OCI-LY7 (cell line): ENCODE measurements around the gene LILRB2.
A peak's percentile ranks its signal among the peaks of the same experiment; 100 is the strongest.

ENCODE experiments used
- EZH2phosphoT487 ChIP-seq: fragments of 200-600 bp; sonication (generic); IDR thresholded peaks from 2 replicates; pipeline ENCODE4 v1.6.1; 2018; ENCODE audit warnings: low read depth, borderline replicate concordance, mild to moderate bottlenecking, mixed run types, antibody characterized with exemption, low read length, moderate library complexity, mixed read lengths
- TF ChIP-seq, protein P1 (sequence below): fragments of 200-600 bp; sonication (generic); conservative IDR thresholded peaks from 2 replicates; pipeline ENCODE4 v1.5.1; 2014; ENCODE audit warnings: mild to moderate bottlenecking, antibody characterized with exemption, low read length, moderate library complexity, mixed read lengths

- TF ChIP-seq, protein P1, sequence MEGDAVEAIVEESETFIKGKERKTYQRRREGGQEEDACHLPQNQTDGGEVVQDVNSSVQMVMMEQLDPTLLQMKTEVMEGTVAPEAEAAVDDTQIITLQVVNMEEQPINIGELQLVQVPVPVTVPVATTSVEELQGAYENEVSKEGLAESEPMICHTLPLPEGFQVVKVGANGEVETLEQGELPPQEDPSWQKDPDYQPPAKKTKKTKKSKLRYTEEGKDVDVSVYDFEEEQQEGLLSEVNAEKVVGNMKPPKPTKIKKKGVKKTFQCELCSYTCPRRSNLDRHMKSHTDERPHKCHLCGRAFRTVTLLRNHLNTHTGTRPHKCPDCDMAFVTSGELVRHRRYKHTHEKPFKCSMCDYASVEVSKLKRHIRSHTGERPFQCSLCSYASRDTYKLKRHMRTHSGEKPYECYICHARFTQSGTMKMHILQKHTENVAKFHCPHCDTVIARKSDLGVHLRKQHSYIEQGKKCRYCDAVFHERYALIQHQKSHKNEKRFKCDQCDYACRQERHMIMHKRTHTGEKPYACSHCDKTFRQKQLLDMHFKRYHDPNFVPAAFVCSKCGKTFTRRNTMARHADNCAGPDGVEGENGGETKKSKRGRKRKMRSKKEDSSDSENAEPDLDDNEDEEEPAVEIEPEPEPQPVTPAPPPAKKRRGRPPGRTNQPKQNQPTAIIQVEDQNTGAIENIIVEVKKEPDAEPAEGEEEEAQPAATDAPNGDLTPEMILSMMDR = peak; percentile 99
- TF ChIP-seq EZH2phosphoT487 = no peak
Observed at GRCh38 chr19:54231077-54231931, 49.6 kb downstream of the LILRB2 start.
